HepG2 (cell line): ENCODE data around the gene RING1. TPM values are rescaled to one million over a fixed set of nuclear protein-coding genes. Genes with fewer than 3 reads are reported as not detected.
A peak's percentile ranks its signal among the peaks of the same experiment; 100 is the strongest.

ENCODE experiments used
- AGO2 ChIP-seq: fragments of 200-400 bp; formaldehyde crosslinking; optimal IDR thresholded peaks from 2 replicates; pipeline ENCODE3; 2017; ENCODE audit warnings: mild to moderate bottlenecking, low read depth, low read length, moderate library complexity
- CENPBD1 ChIP-seq: sonication (generic); formaldehyde crosslinking; IDR thresholded peaks from 2 replicates; pipeline ENCODE4 v1.8.0; 2022; ENCODE audit warnings: missing genetic modification reagents, low read depth, mild to moderate bottlenecking, borderline replicate concordance
- IRF1 ChIP-seq: sonication (generic); formaldehyde crosslinking; IDR thresholded peaks from 2 replicates; pipeline ENCODE4 v1.4.0; 2020; ENCODE audit warnings: low read depth, mild to moderate bottlenecking, missing genetic modification reagents
- ISX ChIP-seq: sonication (generic); formaldehyde crosslinking; conservative IDR thresholded peaks from 2 replicates; pipeline ENCODE4 v1.5.0; 2020; ENCODE audit warnings: missing genetic modification reagents
- MXI1 ChIP-seq: IDR thresholded peaks from 3 replicates; pipeline ENCODE4 v1.6.1; 2012; ENCODE audit warnings: low read depth, low read length, inconsistent platforms, borderline replicate concordance
- MZF1 ChIP-seq: sonication (generic); formaldehyde crosslinking; IDR thresholded peaks from 2 replicates; pipeline ENCODE4 v1.8.1; 2023; ENCODE audit warnings: mild to moderate bottlenecking, missing genetic modification reagents, borderline replicate concordance
- NAIF1 ChIP-seq: sonication (generic); formaldehyde crosslinking; IDR thresholded peaks from 2 replicates; pipeline ENCODE4 v1.5.0; 2020; ENCODE audit warnings: mild to moderate bottlenecking, missing genetic modification reagents, borderline replicate concordance
- RAD51 ChIP-seq: fragments of 450-650 bp; IDR thresholded peaks from 2 replicates; pipeline ENCODE4 v1.6.1; 2016; ENCODE audit warnings: borderline replicate concordance
- REXO4 ChIP-seq: sonication (generic); formaldehyde crosslinking; IDR thresholded peaks from 2 replicates; pipeline ENCODE4 v1.8.0; 2022; ENCODE audit warnings: missing genetic modification reagents, mild to moderate bottlenecking, borderline replicate concordance
- ZBTB39 ChIP-seq: sonication (generic); formaldehyde crosslinking; IDR thresholded peaks from 2 replicates; pipeline ENCODE4 v1.5.0; 2020; ENCODE audit warnings: missing genetic modification reagents
- ZNF274 ChIP-seq: sonication (generic); formaldehyde crosslinking; IDR thresholded peaks from 2 replicates; pipeline ENCODE4 v1.5.1; 2020; ENCODE audit warnings: mild to moderate bottlenecking, missing genetic modification reagents
- ZNF564 ChIP-seq: sonication (generic); formaldehyde crosslinking; IDR thresholded peaks from 2 replicates; pipeline ENCODE4 v1.8.1; 2023; ENCODE audit warnings: mild to moderate bottlenecking, missing genetic modification reagents
- ZNF687 ChIP-seq: sonication (generic); formaldehyde crosslinking; IDR thresholded peaks from 2 replicates; pipeline ENCODE4 v1.5.1; 2020; ENCODE audit warnings: mild to moderate bottlenecking, missing genetic modification reagents, moderate library complexity
- ZSCAN20 ChIP-seq: sonication (generic); formaldehyde crosslinking; IDR thresholded peaks from 2 replicates; pipeline ENCODE4 v1.4.0; 2020; ENCODE audit warnings: missing genetic modification reagents, mild to moderate bottlenecking, borderline replicate concordance
- polyA plus RNA-seq, 8 experiments: library from polyadenylated mRNA; depleted of rRNA in 3 of 8; stranded (reverse) in 7 of 8; unstranded in 1 of 8; fragments of >200 nt; fragmentation: Illumina TruSeq in 4 of 8; extraction: Trizol in 4 of 8; gene quantifications; 2 replicates each; pipeline versions ENCODE4 v1.2.1 to v1.2.3, GENCODE V29; 2011 to 2016; ENCODE audit warnings: low read depth in 4 of 8, missing spikeins in 1 of 8, mixed read lengths in 1 of 8; ENCODE audit not compliant: insufficient read depth in 1 of 8
- total RNA-seq, 5 experiments: library from RNA; depleted of rRNA; stranded (reverse); fragments of >200 nt; fragmentation: Illumina TruSeq; extraction: Trizol; gene quantifications; 2 replicates each; pipeline ENCODE4 v1.2.3, GENCODE V29; 2016; ENCODE audit warnings: low read depth in 1 of 5
- TF ChIP-seq, protein P1 (sequence below): sonication (generic); formaldehyde crosslinking; IDR thresholded peaks from 2 replicates; pipeline ENCODE4 v1.4.0; 2020; ENCODE audit warnings: missing genetic modification reagents, mild to moderate bottlenecking, borderline replicate concordance

Gene RING1
- total and polyA plus RNA-seq, 2 of the 13 experiments (the other 11 are each of a cell fraction or from before 2014, with no cell fraction given): 23.9 to 33.6 TPM

GRCh38 chr6:33161354-33162331, 46.7 kb upstream of the RING1 start (continued):
- TF ChIP-seq ZNF687 (CRISPR knock-in tag) (peak; percentile 82), MXI1 (peak; percentile 36; the same call in 1 of the 3 replicates), ZBTB39 (no peak), MZF1 (no peak), REXO4 (CRISPR knock-in tag) (no peak), ZNF564 (CRISPR knock-in tag) (no peak), CENPBD1 (CRISPR knock-in tag) (no peak), NAIF1 (CRISPR knock-in tag) (no peak), ZNF274 (CRISPR knock-in tag) (peak; percentile 47; the same call in 1 of the 2 replicates), ISX (CRISPR knock-in tag) (no peak), RAD51 (no peak), IRF1 (no peak), ZSCAN20 (CRISPR knock-in tag) (no peak), AGO2 (no peak)
- TF ChIP-seq, protein P1, sequence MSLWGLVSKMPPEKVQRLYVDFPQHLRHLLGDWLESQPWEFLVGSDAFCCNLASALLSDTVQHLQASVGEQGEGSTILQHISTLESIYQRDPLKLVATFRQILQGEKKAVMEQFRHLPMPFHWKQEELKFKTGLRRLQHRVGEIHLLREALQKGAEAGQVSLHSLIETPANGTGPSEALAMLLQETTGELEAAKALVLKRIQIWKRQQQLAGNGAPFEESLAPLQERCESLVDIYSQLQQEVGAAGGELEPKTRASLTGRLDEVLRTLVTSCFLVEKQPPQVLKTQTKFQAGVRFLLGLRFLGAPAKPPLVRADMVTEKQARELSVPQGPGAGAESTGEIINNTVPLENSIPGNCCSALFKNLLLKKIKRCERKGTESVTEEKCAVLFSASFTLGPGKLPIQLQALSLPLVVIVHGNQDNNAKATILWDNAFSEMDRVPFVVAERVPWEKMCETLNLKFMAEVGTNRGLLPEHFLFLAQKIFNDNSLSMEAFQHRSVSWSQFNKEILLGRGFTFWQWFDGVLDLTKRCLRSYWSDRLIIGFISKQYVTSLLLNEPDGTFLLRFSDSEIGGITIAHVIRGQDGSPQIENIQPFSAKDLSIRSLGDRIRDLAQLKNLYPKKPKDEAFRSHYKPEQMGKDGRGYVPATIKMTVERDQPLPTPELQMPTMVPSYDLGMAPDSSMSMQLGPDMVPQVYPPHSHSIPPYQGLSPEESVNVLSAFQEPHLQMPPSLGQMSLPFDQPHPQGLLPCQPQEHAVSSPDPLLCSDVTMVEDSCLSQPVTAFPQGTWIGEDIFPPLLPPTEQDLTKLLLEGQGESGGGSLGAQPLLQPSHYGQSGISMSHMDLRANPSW (CRISPR knock-in tag): no peak
